Right kidney (tissue), 1 donor: ENCODE measurements around the gene LAPTM5.

Source experiments
- DNase-seq: peaks from one replicate; pipeline ENCODE4 v3.0.0-alpha.2; 2016

LAPTM5 gene

GRCh38 chr1:30787856-30788495, 30.4 kb upstream of the LAPTM5 start:
- no peak for DNase-seq

GRCh38 chr1:30787266-30787665, 29.7 kb upstream of the LAPTM5 start:
- no peak for DNase-seq

GRCh38 chr1:30786264-30786991, 28.9 kb upstream of the LAPTM5 start:
- peak; percentile 50 for DNase-seq

- DNase-seq: no peak
Measured at GRCh38 chr1:30785714-30786113, 28.1 kb upstream of the LAPTM5 start.

GRCh38 chr1:30785181-30785580, 27.6 kb upstream of the LAPTM5 start:
- no peak for DNase-seq

GRCh38 chr1:30783256-30783915, 25.8 kb upstream of the LAPTM5 start:
- DNase-seq: no peak

- peak; percentile 53 for DNase-seq
Measured at GRCh38 chr1:30782361-30783255, 25.0 kb upstream of the LAPTM5 start.

- no peak for DNase-seq
Measured at GRCh38 chr1:30781906-30782305, 24.3 kb upstream of the LAPTM5 start.

GRCh38 chr1:30780409-30780808, 22.8 kb upstream of the LAPTM5 start:
- DNase-seq: no peak

GRCh38 chr1:30779294-30780071, 21.9 kb upstream of the LAPTM5 start:
- peak; percentile 69 for DNase-seq

GRCh38 chr1:30778979-30779293, 21.4 kb upstream of the LAPTM5 start:
- DNase-seq: no peak

- no peak for DNase-seq
Measured at GRCh38 chr1:30778154-30778978, 20.8 kb upstream of the LAPTM5 start.

GRCh38 chr1:30777904-30778153, 20.3 kb upstream of the LAPTM5 start:
- no peak for DNase-seq

- no peak for DNase-seq
Measured at GRCh38 chr1:30777060-30777903, 19.7 kb upstream of the LAPTM5 start.

GRCh38 chr1:30776097-30777059, 18.8 kb upstream of the LAPTM5 start:
- no peak for DNase-seq

GRCh38 chr1:30775433-30775975, 17.9 kb upstream of the LAPTM5 start:
- no peak for DNase-seq

- DNase-seq: no peak
Measured at GRCh38 chr1:30774550-30775432, 17.2 kb upstream of the LAPTM5 start.
